ENCODE data around the gene MED16. TPM values are rescaled to one million over a fixed set of nuclear protein-coding genes. Genes with fewer than 3 reads are reported as not detected.
"Not testable (repeated sequence)": the region's sequence is repeated elsewhere in the genome, so short reads cannot be mapped to it uniquely, and the experiment has no call there.

MED16 gene
- total RNA-seq, 2 experiments from 2014 or later: 47.7 to 70.6 TPM

GRCh38 chr19:885536-886224 lies 7.3 kb downstream of the MED16 start:
- Mint-ChIP-seq H3K4me3 (no peak overlapping the region), H3K27me3 (no peaks in the 10 kb centered on the region), H3K9me3 (ENCODE audit: low read depth) (no peaks in the 10 kb centered on the region), H3K4me1 (peaks cover 19% of the 10 kb centered on the region), H3K27ac (no peak overlapping the region), H3K36me3 (peaks cover 13% of the 10 kb centered on the region)
- no peak for ATAC-seq
- CTCF ChIA-PET: no interaction called here
- DNase-seq: no peak

- H3K4me1 Mint-ChIP-seq: peaks cover 18% of the 10 kb centered on the region
- H3K27ac Mint-ChIP-seq: no peak overlapping the region
These were observed 8.4 kb downstream of the MED16 start for GRCh38 chr19:884420-885211.

DNA sequence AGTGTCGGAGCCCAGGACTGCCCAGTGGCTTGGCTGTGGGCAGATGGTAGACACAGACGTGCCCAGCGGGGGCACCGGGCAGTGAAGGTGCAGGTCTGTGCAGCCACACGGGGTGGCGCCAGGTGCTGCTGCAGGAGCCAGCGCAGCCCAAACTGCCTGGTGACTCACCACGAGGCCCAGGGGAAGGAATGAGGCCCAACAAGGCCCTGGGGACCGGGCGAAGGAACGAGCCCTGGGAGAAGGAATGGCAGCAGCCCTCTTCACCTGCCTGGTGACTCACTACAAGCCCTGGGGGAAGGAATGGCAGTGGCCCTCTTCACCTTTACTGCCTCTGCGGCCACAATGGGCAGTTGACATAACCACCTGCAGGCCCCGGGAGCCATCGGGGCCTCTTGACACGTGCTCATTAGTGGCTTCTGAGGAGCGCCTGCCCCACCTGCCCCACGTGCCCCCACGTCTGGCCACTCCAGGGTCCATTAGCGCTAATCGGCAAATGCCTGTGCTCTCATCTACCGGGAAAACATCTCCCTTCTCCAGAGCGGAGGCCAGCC lies 9.3 kb downstream of the MED16 start:
- ATAC-seq (no peak), DNase-seq (no peak)
- Mint-ChIP-seq H3K9me3 (ENCODE audit: low read depth) (no peaks in the 10 kb centered on the region), H3K36me3 (peaks cover 10% of the 10 kb centered on the region), H3K4me1 (peaks cover 12% of the 10 kb centered on the region), H3K27me3 (no peaks in the 10 kb centered on the region), H3K4me3 (no peak overlapping the region), H3K27ac (no peak overlapping the region)
- CTCF ChIA-PET: no interaction called here

More at GRCh38 chr19:884420-885211, 8.4 kb downstream of the MED16 start:
- H3K4me3 Mint-ChIP-seq: no peak overlapping the region
- DNase-seq (no peak), ATAC-seq (no peak)
- CTCF ChIA-PET: no interaction called here
- H3K9me3 Mint-ChIP-seq (ENCODE audit: low read depth): no peaks in the 10 kb centered on the region
- H3K27me3 Mint-ChIP-seq: no peaks in the 10 kb centered on the region
- H3K36me3 Mint-ChIP-seq: peaks cover 11% of the 10 kb centered on the region

GRCh38 chr19:882871-883497 lies 10.0 kb downstream of the MED16 start:
- Mint-ChIP-seq H3K9me3 (ENCODE audit: low read depth) (no peaks in the 10 kb centered on the region), H3K27me3 (no peaks in the 10 kb centered on the region), H3K4me3 (no peak overlapping the region), H3K27ac (no peak overlapping the region), H3K4me1 (peaks cover 9% of the 10 kb centered on the region), H3K36me3 (peaks cover 10% of the 10 kb centered on the region)
- no peak for DNase-seq
- no peak for ATAC-seq
- CTCF ChIA-PET: interaction anchor here (0.9 kb wide), 1 partner anchor 31 kb away, joined by 3 read pairs; no protein-coding TSS in a partner anchor

GRCh38 chr19:881385-882071 lies 11.5 kb downstream of the MED16 start:
- ATAC-seq (no peak), DNase-seq (no peak)
- Mint-ChIP-seq H3K27ac (no peak overlapping the region), H3K9me3 (ENCODE audit: low read depth) (no peaks in the 10 kb centered on the region), H3K4me3 (no peak overlapping the region), H3K4me1 (peaks cover 3% of the 10 kb centered on the region), H3K27me3 (no peaks in the 10 kb centered on the region), H3K36me3 (peaks cover 6% of the 10 kb centered on the region)
- CTCF ChIA-PET: no interaction called here

GRCh38 chr19:879711-880438 lies 13.1 kb downstream of the MED16 start:
- peaks cover 6% of the 10 kb centered on the region for H3K36me3 Mint-ChIP-seq
- H3K4me1 Mint-ChIP-seq: no peaks in the 10 kb centered on the region
- ATAC-seq (no peak), DNase-seq (no peak)
- H3K27ac Mint-ChIP-seq: no peak overlapping the region
- CTCF ChIA-PET: interaction anchor here (2.3 kb wide), 1 partner anchor 16 kb away, joined by 6 read pairs; no protein-coding TSS in a partner anchor
- H3K9me3 Mint-ChIP-seq (ENCODE audit: low read depth): no peaks in the 10 kb centered on the region
- H3K4me3 Mint-ChIP-seq: no peak overlapping the region
- H3K27me3 Mint-ChIP-seq: no peaks in the 10 kb centered on the region

- CTCF ChIA-PET: interaction anchor here (2.3 kb wide), 1 partner anchor 15 kb away, joined by 6 read pairs; no protein-coding TSS in a partner anchor
- not testable (repeated sequence) for DNase-seq; H3K36me3 Mint-ChIP-seq; ATAC-seq; H3K27ac Mint-ChIP-seq; H3K4me3 Mint-ChIP-seq; H3K4me1 Mint-ChIP-seq; H3K9me3 Mint-ChIP-seq (ENCODE audit: low read depth); H3K27me3 Mint-ChIP-seq
These were observed 14.0 kb downstream of the MED16 start for GRCh38 chr19:878751-879561.

DNA sequence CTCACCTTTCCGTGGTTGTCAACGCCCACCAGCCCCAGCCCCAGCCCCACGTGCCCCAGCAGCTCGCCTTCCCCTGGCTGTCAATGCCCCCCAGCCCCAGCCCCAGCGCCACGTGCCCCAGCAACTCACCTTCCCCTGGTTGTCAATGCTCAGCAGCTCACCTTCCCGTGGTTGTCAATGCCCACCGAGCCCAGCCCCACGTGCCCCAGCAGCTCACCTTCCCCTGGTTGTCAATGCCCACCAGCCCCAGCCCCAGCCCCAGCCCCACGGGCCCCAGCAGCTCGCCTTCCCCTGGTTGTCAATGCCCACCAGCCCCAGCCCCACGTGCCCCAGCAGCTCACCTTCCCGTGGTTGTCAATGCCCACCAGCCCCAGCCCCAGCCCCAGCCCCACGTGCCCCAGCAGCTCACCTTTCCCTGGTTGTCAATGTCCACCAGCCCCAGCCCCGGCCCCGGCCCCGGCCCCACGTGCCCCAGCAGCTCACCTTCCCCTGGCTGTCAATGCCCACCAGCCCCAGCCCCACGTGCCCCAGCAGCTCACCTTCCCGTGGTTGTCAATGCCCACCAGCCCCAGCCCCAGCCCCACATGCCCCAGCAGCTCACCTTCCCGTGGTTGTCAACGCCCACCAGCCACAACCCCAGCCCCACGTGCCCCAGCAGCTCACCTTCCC lies 14.9 kb downstream of the MED16 start:
- CTCF ChIA-PET: interaction anchor here (2.3 kb wide), 1 partner anchor 14 kb away, joined by 6 read pairs; no protein-coding TSS in a partner anchor
- not testable (repeated sequence) for H3K9me3 Mint-ChIP-seq (ENCODE audit: low read depth); H3K27ac Mint-ChIP-seq; ATAC-seq; H3K27me3 Mint-ChIP-seq; H3K36me3 Mint-ChIP-seq; H3K4me3 Mint-ChIP-seq; H3K4me1 Mint-ChIP-seq; DNase-seq

DNA sequence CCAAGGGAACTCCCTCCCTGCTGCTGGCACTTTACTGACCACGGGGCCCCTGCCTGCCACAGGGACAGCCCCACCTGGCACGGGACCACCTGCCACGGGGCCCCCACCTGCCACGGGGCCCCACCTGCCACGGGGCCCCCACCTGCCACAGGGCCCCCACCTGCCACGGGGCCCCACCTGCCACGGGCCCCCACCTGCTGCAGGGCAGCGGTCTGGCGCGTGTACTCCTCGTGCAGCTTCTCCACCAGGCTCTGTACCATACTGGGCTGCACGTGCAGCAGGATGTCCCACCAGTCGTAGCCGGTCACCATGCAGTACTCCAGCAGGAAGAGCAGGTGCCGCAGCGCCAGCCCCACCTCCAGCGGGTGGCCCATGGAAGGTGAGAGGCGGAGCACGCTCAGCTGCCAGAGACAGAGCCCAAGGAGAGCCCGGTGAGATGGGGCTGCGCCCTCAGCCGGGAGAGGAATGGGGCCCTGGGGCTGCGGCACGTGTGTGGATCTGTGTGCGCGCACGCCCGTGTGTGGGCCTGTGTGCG lies 16.1 kb downstream of the MED16 start:
- CTCF ChIA-PET: interaction anchor here (1.0 kb wide), 1 partner anchor 107 kb away, joined by 3 read pairs; the partner anchor contains the start of gene WDR18
- no peak overlapping the region for H3K4me3 Mint-ChIP-seq
- ATAC-seq: no peak

DNA sequence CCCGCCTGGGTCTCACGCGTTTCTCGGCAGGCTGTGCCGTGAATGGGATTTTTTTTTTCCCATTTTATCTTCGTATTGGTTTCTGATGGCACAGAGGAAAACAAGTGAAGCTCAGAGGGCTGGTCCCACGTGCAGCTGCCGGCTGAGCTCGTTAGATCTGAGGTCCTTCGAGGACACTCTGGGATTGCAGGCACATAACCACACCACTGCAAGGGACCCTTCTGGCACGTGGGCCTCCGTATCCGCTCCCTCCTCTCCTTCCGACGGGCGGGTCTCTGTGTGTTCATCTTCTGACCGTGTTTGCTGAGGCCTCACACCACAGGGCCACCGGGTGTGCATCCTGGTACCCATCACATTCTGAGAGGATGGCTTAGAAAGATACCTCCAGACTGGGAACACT lies 16.9 kb downstream of the MED16 start:
- no peak overlapping the region for H3K4me3 Mint-ChIP-seq
- peaks cover 9% of the 10 kb centered on the region for H3K4me1 Mint-ChIP-seq
- no peak for ATAC-seq
- peaks cover 1% of the 10 kb centered on the region for H3K36me3 Mint-ChIP-seq
- CTCF ChIA-PET: interaction anchor here (0.9 kb wide), 1 partner anchor 17 kb away, joined by 4 read pairs; the partner anchor contains the start of genes MED16 and RNU6-9
- no peak overlapping the region for H3K27ac Mint-ChIP-seq
- no peaks in the 10 kb centered on the region for H3K9me3 Mint-ChIP-seq (ENCODE audit: low read depth)
- no peaks in the 10 kb centered on the region for H3K27me3 Mint-ChIP-seq
- no peak for DNase-seq

More for the DNA sequence above, 16.1 kb downstream of the MED16 start:
- peaks cover 7% of the 10 kb centered on the region for H3K4me1 Mint-ChIP-seq
- H3K27ac Mint-ChIP-seq: no peak overlapping the region
- H3K36me3 Mint-ChIP-seq: peaks cover 3% of the 10 kb centered on the region
- H3K9me3 Mint-ChIP-seq (ENCODE audit: low read depth): no peaks in the 10 kb centered on the region
- H3K27me3 Mint-ChIP-seq: no peaks in the 10 kb centered on the region
- DNase-seq: no peak

DNA sequence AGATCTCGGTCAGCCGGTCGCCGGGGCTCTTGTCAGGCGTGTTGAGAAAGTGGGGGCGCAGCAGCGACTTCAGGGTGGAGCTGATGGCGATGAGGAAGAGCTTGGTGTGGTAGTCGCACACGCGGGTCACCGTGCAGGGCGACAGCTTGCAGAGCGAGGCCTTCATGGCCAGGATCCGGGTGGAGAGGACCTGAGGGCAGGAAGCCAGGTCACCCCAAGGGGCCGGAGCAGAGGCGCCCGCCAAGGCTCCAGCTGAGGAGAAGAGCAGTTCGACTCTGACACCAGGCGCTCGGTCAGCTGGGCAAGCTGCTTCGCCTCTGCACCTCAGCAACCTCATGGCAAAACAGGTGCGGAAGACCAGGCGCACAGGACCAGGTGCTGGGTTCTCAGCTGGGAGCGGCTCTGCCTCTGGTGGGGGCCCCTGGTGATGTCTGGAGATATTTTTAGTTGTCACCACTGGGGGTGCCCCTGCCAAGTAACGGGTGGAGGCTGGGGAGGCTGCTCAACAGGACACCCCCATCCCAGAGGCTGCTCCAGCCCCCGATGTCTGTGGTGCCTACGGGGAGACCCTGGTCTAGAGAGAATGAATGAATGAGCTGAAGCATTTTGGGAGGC lies 17.6 kb downstream of the MED16 start:
- H3K4me3 Mint-ChIP-seq: no peak overlapping the region
- ATAC-seq: no peak
- no peak for DNase-seq
- H3K27ac Mint-ChIP-seq: peak overlapping the region; percentile 48
- no peaks in the 10 kb centered on the region for H3K9me3 Mint-ChIP-seq (ENCODE audit: low read depth)
- no peaks in the 10 kb centered on the region for H3K27me3 Mint-ChIP-seq
- H3K4me1 Mint-ChIP-seq: peaks cover 9% of the 10 kb centered on the region
- peaks cover 1% of the 10 kb centered on the region for H3K36me3 Mint-ChIP-seq
- CTCF ChIA-PET: interaction anchor here (0.9 kb wide), 1 partner anchor 18 kb away, joined by 4 read pairs; the partner anchor contains the start of genes MED16 and RNU6-9

All from activated CD8-positive, alpha-beta memory T cell treated with anti-CD3 and anti-CD28 coated beads, Interleukin-2, amount 10 ng/mL, durations not matched to agents 7 days and 5 days (primary cell).